Head of caudate nucleus (tissue), 42 donors: ENCODE measurements around the gene CDKAL1.
"Not testable (repeated sequence)": the region's sequence is repeated elsewhere in the genome, so short reads cannot be mapped to it uniquely, and the experiment has no call there.

Source experiments
- DNase-seq, 42 donors: peaks; one replicate each; pipeline versions ENCODE4 v3.0.0 to v3.0.0-alpha.2; 2020 to 2021; ENCODE audit warnings: mixed read lengths in 7 of 42
- intact Hi-C: fragments of 100-400 bp; cut with DNase I; formaldehyde crosslinking; loops from one replicate; pipeline ENCODE4 v1.15.0; 2022

CDKAL1 gene

GRCh38 chr6:20800653-20801052 is 266.4 kb downstream of the CDKAL1 start:
- intact Hi-C loops: no loop called here
- no peak for DNase-seq

DNA sequence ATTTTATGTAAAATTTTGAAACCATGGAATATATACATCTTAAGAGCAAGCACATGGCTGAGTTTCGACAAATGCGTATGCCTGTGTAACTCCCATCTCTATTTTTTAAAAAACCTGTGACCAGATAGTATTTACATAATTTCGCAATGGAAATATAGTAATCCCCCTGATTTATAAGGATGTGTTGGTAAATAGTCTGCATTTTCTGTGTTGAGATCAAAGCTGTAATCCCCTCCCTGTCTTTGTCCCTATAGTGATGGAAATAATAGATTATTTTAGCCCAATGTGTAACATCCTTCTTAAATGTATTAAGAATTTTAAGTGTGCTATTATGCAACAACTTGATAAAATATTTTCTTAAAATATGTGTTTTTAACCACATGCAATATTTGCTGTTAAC is 267.3 kb downstream of the CDKAL1 start:
- intact Hi-C loops: no loop called here
- no peak for DNase-seq

DNA sequence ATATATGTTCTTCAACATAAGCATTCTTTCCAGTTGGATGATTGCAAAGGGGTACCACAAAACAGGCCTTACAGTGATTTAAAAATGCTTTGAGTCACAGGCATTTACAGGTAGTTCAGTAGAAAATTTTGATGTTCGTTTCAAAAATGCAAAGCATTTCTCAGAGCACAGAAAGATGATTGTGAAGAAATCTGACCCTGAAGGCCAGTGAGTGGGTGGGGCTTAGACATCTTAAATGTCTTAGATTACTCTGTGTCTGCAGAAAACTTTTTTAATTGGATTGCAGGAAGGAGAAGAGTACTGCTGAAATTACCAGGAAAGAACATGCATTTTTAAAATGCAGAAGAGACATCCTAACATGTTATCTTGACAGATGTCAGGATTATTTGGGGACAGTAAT is 268.3 kb downstream of the CDKAL1 start:
- DNase-seq: no peak
- intact Hi-C loops: no loop called here

DNA sequence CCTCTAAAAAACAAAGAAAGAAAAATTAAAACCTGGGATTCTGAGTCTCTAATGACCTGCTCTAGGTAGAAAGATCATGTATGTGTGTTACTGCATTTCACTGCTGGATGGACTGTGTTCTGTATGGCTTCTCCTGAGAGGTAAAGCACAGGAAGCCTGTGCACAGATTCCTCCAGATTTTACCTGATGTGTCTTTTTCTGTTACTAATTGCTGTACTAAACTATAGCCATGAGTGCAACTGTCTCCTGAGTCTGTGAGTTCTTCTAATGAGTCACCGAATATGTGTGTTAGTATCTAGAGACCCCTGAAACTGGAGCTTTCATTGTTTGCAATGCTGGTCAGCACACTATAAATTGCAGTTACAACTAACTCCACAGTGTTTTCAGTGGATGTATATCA is 270.8 kb downstream of the CDKAL1 start:
- DNase-seq: no peak
- intact Hi-C loops: no loop called here

GRCh38 chr6:20806669-20807068 is 272.4 kb downstream of the CDKAL1 start:
- no peak for DNase-seq
- intact Hi-C loops: no loop called here

DNA sequence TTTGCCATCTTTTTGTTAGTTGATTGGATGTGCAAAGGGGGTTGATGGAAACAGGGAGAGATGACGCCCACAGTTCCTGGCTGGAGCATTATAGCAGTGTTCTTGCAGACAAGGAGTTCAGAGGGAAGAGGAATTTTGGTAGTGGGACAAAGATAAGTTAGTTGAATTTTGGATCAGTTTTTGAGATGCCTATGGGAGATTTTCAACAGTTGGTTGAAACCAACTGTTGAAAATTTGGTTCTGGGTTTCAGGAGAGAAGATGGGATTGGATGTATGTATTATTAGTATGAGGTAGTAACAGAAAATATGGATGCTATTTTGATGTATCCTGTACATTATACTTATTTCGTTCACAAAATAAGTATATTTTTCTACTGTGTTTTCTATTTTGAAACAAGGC is 274.2 kb downstream of the CDKAL1 start:
- intact Hi-C loops: no loop called here
- no peak for DNase-seq

GRCh38 chr6:20808924-20809323 is 274.7 kb downstream of the CDKAL1 start:
- intact Hi-C loops: no loop called here
- DNase-seq: no peak

DNA sequence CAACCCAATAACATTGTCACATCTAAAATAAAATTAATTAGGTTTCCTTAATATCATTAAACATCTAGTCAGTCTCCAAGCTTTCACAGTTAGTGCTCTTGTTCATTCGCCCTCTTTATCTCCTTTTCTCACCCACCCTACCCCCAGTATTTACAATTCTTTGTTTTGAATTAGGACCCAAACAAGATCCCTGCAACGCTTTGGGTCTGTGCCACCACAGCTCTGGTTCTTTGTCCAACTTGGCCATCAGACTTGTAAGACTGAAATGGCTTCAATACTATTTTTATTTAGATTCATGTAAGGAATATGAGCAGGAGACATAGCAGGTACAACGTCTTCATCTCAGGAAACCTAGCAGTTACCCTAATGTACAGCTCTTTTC is 276.5 kb downstream of the CDKAL1 start:
- no peak for DNase-seq
- intact Hi-C loops: no loop called here

GRCh38 chr6:20811109-20811761 is 277.0 kb downstream of the CDKAL1 start:
- DNase-seq: no peak
- intact Hi-C loops: no loop called here

DNA sequence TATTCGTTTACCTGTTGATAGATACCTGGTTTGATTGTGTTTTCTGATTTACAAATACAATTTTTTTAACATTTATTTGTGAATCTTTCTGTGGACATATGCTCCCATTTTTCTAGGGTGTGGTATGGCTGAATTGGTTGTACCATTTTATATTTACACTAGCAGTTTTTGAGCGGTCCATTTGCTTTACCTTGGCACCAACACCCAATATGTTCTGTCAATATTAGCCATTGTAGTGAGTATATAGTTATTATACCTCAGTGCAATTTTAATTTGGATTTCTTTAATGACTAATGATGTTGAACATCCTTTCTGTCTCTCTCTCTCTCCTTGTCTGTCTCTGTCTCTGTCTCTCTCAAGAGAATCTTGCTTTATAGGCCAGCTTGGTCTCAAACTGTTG is 278.5 kb downstream of the CDKAL1 start:
- intact Hi-C loops: no loop called here
- no peak for DNase-seq

DNA sequence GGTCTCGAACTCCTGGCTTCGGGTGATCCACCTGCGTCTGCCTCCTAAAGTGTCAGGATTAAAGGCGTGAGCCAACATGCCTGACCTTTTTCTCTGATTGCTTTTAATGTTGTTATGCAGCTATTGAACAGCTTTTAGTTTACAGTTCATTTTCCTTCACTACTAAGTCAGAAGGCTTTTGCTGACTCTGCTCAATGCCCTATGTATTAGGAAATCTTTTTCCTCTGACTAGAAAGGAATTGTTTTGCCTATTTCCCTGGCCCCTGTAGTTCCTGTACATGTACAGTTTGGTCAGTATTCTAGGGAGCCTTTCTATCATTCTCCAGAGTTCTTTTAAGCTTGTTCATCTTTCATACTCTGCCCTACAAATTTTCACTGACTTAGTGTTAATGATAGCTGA is 280.2 kb downstream of the CDKAL1 start:
- intact Hi-C loops: no loop called here
- DNase-seq: no peak

DNA sequence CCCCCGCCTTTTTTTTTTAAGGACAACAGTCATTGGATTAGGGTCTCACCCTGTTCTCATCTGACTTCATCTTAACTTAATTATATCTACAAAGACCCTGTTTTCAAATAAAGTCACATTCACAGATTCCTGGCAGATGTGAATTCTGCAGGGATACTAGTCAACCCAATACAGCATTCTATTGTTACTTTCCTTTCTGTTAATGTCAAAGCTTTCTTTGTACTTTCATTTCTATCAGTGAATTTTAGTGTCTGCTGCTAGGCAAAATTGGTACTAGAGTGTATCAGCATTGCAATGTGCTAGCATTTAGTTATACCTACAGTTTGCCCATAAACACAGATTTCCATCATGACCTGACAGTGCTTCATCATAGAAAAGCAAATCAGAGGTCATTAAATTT is 281.9 kb downstream of the CDKAL1 start:
- DNase-seq: no peak
- intact Hi-C loops: no loop called here

GRCh38 chr6:20817806-20818320 is 283.6 kb downstream of the CDKAL1 start:
- no peak for DNase-seq

GRCh38 chr6:20819774-20820400 is 285.6 kb downstream of the CDKAL1 start:
- DNase-seq: no peak
- intact Hi-C loops: no loop called here

More at GRCh38 chr6:20817806-20818320, 283.6 kb downstream of the CDKAL1 start:
- intact Hi-C loops: no loop called here

DNA sequence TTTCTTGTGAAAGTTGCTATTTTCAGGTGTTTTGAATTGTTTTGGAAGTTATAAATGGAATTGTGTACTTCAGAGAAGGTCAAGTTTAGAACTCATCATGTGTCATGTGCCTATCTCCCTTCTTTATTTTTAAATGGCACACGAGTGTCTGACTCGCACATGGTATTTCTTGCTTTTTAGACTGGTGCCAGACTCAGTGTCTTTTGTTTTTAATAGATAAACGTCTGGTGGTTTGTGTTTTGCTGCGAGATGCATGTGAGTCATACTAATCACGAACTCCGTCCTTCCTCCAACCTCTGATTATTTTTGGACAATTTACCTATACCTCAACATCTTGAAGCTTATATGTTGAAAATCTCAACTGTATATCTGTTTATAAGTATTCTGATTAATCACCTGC is 292.1 kb downstream of the CDKAL1 start:
- DNase-seq: no peak
- intact Hi-C loops: no loop called here

GRCh38 chr6:20827798-20828197 is 293.5 kb downstream of the CDKAL1 start:
- DNase-seq: no peak
- intact Hi-C loops: no loop called here

DNA sequence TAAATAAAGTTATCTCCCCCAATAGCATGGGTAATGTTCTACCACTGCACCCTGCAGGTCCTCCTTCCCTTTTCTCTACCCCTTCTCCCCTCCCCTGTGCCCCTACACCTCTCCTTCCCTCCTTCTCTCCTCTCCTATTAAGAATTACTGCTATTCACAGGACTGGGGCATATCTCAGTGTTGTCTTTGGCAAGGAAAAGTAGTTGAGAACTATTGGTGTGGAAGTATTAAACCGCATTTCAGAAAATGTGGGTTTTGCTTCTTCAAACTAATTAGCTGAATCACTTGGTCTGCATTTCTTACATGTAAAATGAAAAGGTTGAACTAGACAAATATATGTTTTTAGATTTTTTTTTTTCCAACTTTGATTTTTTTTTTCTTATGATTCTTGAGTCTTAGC is 296.3 kb downstream of the CDKAL1 start:
- DNase-seq: no peak
- intact Hi-C loops: no loop called here

DNA sequence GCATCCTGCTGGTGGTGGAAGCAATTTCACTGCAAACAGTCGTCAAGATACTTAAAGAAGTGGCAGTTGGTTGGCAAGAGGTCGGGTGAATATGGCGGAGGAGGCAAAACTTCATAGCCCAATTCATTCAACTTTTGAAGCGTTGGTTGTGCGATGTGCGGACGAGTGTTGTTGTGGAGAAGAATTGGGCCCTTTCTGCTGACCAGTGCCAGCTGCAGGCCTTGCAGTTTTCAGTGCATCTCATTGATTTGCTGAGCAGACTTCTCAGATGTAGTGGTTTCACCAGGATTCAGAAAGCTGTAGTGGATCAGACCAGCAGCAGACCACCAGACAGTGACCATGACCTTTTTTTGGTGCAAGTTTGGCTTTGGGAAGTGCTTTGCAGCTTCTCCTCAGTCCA is 297.0 kb downstream of the CDKAL1 start:
- DNase-seq: peak in 16 of 42 donors; percentile 5 to 63 (median 25)
- intact Hi-C loops: not testable (repeated sequence)

DNA sequence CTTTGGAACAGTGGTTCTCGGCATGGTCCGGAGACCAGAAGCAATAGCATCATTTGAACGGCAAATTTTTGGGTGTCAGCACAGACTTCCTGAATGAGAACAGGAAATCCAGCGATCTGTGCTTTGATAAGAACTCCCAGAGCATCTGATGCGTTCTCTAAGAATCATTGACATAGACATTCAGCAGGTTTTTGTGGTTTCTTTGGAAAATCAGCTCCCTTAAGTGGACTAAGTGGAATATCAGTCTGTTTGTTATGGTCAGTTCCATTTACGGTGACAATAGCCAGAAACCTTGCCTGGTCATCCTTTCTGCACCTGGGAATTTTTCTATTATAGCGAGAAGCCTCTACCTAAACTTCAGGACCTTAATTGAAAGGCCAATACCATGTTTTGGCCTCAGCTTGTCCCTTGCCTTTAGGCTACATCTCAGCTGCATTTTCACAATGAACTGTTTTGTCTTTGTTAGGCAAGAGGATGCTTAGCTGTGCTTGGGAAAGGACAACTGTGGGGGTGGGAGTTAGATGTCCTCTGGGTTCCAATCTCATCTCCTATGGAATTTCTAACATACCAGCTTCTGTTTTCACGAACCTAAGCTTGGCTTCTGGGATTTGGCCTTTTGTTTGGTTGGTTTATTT is 299.7 kb downstream of the CDKAL1 start:
- intact Hi-C loops: no loop called here
- DNase-seq: peak in 1 of 42 donors; percentile 12

- intact Hi-C loops: no loop called here
- DNase-seq: no peak
Measured at GRCh38 chr6:20835315-20836010, 301.2 kb downstream of the CDKAL1 start.
